ENCODE data around the gene CDCA7L. TPM values are rescaled to one million over a fixed set of nuclear protein-coding genes. Genes with fewer than 3 reads are reported as not detected.
A peak's percentile ranks its signal among the peaks of the same experiment; 100 is the strongest.

CDCA7L gene
- total and polyA plus RNA-seq, 2 of the 13 experiments (the other 11 are each of a cell fraction or from before 2014, with no cell fraction given): 2.7 to 4.2 TPM

DNA sequence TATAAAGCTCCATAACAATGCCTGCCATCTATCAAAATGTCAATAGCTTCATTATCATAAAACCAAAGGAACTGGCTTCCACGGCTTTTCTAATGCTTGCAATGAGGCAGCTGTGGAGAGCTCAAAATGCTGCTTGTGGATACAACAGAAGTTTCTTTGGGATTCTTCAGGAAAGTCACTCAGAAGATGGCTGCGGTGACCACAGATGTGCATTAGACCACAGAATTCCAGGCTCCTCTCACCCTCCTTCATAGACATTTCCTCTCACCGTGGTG, 77.2 kb downstream of the CDCA7L start (continued):
- no peak for TF ChIP-seq ZNF703 (CRISPR knock-in tag; IDR thresholded peaks at IDR 0.05; ENCODE audit: borderline replicate concordance)
- no peak for TF ChIP-seq MTF2 (CRISPR knock-in tag; IDR thresholded peaks at IDR 0.05; ENCODE audit: borderline replicate concordance)
- TF ChIP-seq TBP (CRISPR knock-in tag; IDR thresholded peaks at IDR 0.05): no peak
- TF ChIP-seq TAF15 (IDR thresholded peaks at IDR 0.05; ENCODE audit: low read depth, low read length, poor library complexity, severe bottlenecking): no peak
- no peak for TF ChIP-seq FOXC1 (CRISPR knock-in tag; IDR thresholded peaks at IDR 0.05; ENCODE audit: borderline replicate concordance)
- no peak for TF ChIP-seq SMARCE1 (IDR thresholded peaks at IDR 0.05; ENCODE audit: borderline replicate concordance)
- TF ChIP-seq, protein P1, sequence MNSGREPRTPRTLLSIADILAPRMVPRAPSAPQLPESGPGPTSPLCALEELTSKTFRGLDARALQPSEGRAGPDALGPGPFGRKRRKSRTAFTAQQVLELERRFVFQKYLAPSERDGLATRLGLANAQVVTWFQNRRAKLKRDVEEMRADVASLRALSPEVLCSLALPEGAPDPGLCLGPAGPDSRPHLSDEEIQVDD (CRISPR knock-in tag; IDR thresholded peaks at IDR 0.05; ENCODE audit: borderline replicate concordance): no peak
- TF ChIP-seq, protein P2, sequence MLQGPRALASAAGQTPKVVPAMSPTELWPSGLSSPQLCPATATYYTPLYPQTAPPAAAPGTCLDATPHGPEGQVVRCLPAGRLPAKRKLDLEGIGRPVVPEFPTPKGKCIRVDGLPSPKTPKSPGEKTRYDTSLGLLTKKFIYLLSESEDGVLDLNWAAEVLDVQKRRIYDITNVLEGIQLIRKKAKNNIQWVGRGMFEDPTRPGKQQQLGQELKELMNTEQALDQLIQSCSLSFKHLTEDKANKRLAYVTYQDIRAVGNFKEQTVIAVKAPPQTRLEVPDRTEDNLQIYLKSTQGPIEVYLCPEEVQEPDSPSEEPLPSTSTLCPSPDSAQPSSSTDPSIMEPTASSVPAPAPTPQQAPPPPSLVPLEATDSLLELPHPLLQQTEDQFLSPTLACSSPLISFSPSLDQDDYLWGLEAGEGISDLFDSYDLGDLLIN (CRISPR knock-in tag; IDR thresholded peaks at IDR 0.05; ENCODE audit: borderline replicate concordance): no peak
- TF ChIP-seq HDAC2 (CRISPR knock-in tag; IDR thresholded peaks at IDR 0.05): no peak
- TF ChIP-seq ZNF343 (CRISPR knock-in tag; IDR thresholded peaks at IDR 0.05): no peak

DNA sequence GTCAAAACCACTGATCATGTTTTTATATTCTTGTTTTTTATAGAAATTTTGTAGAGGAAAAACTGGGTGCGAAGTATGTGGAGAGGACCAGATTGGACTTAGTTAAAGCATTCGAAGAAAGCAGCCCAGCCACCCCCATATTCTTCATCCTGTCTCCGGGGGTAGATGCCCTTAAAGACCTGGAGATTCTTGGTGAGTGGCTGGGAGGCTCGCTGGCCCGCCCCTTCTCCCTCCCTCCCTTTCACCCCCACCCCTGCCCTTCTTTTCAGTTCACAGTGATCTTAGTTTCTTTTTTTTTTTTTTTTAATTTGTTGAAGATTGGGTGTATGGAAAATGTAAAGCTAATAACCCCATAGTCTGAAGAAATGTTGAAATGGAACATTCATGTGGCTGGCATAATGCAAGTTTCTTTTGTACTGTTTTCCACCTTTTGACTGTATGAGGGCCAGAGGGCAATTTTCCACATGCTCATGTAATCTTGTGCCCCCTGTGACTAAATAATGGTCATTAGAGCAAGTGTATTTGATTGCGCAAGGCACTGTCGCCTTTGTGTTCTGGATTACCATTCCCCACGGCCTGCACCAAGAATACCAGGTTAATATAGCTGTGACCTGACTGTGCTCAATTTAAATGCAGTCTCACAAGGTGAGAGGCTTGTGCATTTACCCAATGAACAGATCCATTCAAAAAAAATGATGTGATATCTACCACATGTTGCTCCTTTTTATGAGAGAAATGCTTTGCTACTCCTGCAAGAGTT, 77.7 kb downstream of the CDCA7L start:
- no TSS peak for BruUV-seq (replicated peaks)
- Histone ChIP-seq H3K9ac (ENCODE audit: insufficient read depth, low read depth, low read length) (no peak overlapping the region), H3K4me2 (ENCODE audit: low read depth, low read length) (no peak overlapping the region), H3K4me1 (ENCODE audit: insufficient read depth, low read length) (no peaks in the 10 kb centered on the region), H3K36me3 (replicated peaks in 1 of 2; ENCODE audit: control insufficient read depth in 1 of 2, insufficient read depth in 2 of 2, low read length in 2 of 2) (no peaks in the 10 kb centered on the region), H3K27me3 (ENCODE audit: control insufficient read depth in 1 of 2, insufficient read depth in 2 of 2, low read length in 2 of 2) (no peaks in the 10 kb centered on the region), H3K27ac (ENCODE audit: extremely low read length, insufficient read depth, low read length) (no peak overlapping the region), H3K9me3 (ENCODE audit: low read length) (no peaks in the 10 kb centered on the region), H4K20me1 (ENCODE audit: insufficient read depth, low read length) (no peaks in the 10 kb centered on the region), H2AFZ (ENCODE audit: low read length) (no peak overlapping the region), H3K79me2 (ENCODE audit: insufficient read depth, low read length) (no peaks in the 10 kb centered on the region), H3K4me3 (replicated peaks in 1 of 3; ENCODE audit: insufficient read depth in 1 of 3, low read depth in 2 of 3, low read length in 3 of 3) (no peak overlapping the region)
- no peak for ATAC-seq
- ChIA-PET POLR2A (no interaction called here), CTCF (ENCODE audit: low intra/inter-chr PET ratio, low total read pairs) (no interaction called here)
- WGBS (ENCODE audit: low lambda C conversion rate): 35% methylated on average over 8 of the region's 8 CpGs
- FAIRE-seq: no peak
- intact Hi-C loops (cut with micrococcal nuclease; ENCODE audit: unreplicated experiment): no loop called here
- TF ChIP-seq ZNF629 (CRISPR knock-in tag; conservative IDR thresholded peaks at IDR 0.05) (no peak), CEBPB (IDR thresholded peaks at IDR 0.05; ENCODE audit: borderline replicate concordance, low read depth, low read length) (peak; percentile 77; the same call in 1 of the 2 replicates)
- TF ChIP-seq, protein P3, sequence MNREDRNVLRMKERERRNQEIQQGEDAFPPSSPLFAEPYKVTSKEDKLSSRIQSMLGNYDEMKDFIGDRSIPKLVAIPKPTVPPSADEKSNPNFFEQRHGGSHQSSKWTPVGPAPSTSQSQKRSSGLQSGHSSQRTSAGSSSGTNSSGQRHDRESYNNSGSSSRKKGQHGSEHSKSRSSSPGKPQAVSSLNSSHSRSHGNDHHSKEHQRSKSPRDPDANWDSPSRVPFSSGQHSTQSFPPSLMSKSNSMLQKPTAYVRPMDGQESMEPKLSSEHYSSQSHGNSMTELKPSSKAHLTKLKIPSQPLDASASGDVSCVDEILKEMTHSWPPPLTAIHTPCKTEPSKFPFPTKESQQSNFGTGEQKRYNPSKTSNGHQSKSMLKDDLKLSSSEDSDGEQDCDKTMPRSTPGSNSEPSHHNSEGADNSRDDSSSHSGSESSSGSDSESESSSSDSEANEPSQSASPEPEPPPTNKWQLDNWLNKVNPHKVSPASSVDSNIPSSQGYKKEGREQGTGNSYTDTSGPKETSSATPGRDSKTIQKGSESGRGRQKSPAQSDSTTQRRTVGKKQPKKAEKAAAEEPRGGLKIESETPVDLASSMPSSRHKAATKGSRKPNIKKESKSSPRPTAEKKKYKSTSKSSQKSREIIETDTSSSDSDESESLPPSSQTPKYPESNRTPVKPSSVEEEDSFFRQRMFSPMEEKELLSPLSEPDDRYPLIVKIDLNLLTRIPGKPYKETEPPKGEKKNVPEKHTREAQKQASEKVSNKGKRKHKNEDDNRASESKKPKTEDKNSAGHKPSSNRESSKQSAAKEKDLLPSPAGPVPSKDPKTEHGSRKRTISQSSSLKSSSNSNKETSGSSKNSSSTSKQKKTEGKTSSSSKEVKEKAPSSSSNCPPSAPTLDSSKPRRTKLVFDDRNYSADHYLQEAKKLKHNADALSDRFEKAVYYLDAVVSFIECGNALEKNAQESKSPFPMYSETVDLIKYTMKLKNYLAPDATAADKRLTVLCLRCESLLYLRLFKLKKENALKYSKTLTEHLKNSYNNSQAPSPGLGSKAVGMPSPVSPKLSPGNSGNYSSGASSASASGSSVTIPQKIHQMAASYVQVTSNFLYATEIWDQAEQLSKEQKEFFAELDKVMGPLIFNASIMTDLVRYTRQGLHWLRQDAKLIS (CRISPR knock-in tag; IDR thresholded peaks at IDR 0.05): no peak
- DNase-seq (ENCODE audit: low spot score): no peak
- in situ Hi-C loops (cut with HindIII; ENCODE audit: extremely low pct_ligation_motif_present, low pct_unique_long_range_greater_than_20kb): no loop called here
